Fibroblast of skin of left biceps (primary cell): Measurements from ENCODE around the gene ZNF333.
"Not testable (repeated sequence)": the region's sequence is repeated elsewhere in the genome, so short reads cannot be mapped to it uniquely, and the experiment has no call there.

Experiments used
- DNase-seq, 2 experiments: peaks; one replicate each; pipeline ENCODE4 v3.0.0-alpha.2; 2013; ENCODE audit warnings: low read depth in 2 of 2

Gene ZNF333

GRCh38 chr19:14699641-14700040 is 9.8 kb downstream of the ZNF333 start:
- DNase-seq, result no peak

DNA sequence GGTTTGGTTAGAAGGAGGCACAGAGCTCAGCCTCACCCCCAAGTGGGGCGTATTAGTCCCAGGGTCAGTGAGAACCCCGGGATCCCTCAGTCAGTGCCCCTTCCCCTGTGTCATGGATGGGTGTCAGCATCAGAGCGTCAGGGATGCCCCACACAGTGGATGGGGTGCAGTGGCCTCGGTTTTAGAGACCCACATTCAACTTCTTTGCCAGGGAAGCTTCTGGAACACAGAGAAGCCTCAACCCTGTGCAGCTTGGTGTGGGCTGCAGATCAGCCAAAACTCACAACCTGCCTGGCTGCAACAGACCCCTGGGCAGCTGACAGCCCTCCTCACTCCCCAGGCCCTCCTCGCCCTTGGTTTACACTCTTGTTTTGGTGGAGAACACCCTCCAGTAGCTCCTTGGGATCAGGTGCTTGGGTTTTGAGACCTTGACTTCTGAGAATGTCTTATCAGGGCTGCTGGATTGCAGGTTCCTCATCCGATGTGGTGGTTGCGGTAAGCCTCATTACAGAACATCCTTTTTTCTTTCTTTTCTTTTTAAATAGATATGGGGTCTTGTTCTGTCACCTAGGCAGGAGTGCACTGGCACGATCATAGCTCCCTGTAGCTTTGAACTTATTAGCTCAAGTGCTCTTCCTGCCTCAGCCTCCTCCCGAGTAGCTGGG is 11.0 kb downstream of the ZNF333 start:
- DNase-seq, result no peak

GRCh38 chr19:14703833-14704232 is 14.0 kb downstream of the ZNF333 start:
- no peak for DNase-seq

DNA sequence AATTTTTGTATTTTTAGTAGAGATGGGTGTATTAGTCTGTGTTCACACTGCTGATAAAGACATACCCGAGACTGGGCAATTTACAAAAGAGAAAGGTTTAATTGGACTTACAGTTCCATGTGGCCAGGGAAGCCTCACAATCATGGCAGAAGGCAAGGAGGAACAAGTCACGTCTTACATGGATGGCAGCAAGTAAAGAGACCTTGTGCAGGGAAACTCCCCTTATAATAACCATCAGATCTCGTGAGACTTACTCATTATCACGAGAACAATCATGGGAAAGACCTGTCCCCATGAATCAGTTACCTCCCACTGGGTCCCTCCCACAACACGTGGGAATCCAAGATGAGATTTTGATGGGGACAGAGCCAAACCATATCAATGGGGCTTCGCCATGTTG is 14.6 kb downstream of the ZNF333 start:
- no peak for DNase-seq

GRCh38 chr19:14715841-14716240 is 26.0 kb downstream of the ZNF333 start:
- no peak for DNase-seq

DNA sequence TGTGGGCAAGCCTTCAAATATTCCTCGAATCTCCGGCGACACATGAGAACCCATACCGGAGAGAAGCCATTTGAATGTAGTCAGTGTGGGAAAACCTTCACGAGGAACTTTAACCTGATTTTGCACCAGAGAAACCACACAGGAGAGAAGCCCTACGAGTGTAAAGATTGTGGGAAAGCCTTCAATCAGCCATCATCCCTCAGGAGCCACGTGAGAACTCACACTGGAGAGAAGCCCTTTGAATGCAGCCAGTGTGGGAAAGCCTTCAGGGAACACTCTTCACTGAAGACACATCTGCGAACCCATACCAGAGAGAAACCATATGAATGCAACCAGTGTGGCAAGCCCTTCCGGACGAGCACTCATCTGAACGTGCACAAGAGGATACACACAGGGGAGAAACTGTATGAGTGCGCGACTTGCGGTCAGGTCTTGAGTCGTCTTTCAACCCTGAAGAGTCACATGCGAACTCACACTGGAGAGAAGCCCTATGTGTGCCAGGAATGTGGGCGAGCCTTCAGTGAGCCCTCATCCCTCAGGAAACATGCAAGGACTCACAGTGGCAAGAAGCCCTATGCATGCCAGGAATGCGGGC is 28.8 kb downstream of the ZNF333 start:
- no peak for DNase-seq

DNA sequence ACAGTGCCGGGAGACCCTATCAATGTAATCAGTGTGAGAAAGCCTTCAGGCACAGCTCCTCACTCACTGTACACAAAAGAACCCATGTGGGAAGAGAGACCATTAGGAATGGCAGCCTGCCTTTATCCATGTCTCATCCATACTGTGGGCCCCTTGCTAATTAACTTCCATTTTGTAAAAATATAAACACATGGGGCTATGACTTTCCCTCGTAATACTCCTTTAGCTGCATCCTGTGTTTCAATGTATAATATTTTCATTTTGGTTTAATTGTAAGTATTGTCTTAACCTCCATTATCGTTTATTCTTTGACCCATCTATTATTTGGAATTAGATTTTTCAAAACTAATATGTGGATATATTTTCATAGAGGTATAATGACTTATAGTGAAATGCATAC is 29.3 kb downstream of the ZNF333 start:
- DNase-seq, result no peak

DNA sequence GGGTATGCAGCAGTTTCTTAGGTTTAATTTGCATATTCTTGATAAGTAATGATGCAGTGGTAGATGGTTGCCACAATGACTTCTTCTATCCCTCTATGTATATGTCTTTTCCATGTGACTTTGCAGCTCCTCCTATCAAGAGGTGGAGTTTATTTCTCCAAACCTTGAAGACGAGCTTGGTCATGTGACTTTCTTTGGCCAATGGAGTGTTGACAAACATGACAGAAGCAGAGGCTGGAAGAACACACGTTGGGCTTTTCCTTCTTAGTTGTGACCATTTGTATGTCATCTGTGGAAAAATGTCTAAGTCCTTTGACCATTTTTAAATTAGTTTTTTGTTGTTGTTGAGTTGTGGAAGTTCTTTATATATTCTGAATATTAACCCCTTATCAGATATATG is 32.3 kb downstream of the ZNF333 start:
- no peak for DNase-seq

DNA sequence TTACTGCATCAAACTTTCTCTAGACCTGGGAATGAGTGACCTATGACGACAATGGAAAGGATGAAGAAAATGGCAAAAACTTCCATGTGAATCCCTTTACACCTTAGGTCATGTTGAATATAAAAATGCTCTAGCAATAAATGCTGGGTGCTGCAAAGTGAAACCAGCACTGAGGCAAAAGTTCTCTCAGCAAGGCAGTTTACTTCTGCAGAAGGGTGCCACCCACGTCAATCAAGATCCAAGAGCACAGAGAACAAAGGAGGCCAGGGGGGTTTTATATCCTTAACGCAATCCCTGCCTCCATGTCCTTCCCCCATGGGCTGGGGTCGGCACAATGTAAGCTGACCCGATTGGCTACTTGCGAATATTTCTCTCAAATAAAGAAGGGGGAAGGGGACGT is 38.7 kb downstream of the ZNF333 start:
- no peak for DNase-seq

GRCh38 chr19:14731200-14731599 is 41.4 kb downstream of the ZNF333 start:
- no peak for DNase-seq

DNA sequence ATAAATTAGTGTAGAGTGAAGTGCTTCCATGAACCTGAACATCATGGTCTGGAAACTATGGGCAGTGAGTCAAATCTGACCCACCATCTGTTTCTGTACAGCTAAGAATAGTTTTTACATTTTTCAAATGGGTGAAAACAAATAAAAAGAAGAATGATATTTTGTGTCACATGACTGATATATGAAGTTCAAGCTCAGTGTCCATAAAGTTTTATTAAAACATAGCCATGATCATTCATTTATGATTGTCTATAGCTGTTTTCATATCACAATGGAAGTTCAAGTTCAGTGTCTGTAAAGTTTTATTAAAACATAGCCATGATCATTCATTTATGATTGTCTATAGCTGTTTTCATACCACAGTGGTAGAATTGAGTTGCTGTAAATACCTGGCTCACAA is 42.7 kb downstream of the ZNF333 start:
- DNase-seq, result no peak

DNA sequence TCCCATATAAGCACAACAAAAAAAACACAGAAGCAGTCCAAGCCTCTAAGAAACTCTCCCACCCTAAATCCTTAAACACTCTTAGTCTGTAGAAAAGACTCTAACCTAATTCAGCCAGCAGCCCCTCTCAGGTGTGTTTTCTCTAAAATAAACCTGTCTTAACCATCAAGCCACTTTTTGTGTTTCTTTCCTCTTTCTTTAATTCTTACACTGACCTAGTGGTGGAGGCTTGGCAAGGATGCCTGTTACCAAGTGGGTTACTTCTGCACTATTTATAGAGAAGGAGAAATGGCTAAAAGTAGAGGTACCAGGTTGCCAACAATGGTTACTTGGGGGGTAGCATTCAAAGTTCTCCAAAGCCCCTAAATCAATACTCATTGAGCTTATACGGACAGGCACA is 43.7 kb downstream of the ZNF333 start:
- no peak for DNase-seq

DNA sequence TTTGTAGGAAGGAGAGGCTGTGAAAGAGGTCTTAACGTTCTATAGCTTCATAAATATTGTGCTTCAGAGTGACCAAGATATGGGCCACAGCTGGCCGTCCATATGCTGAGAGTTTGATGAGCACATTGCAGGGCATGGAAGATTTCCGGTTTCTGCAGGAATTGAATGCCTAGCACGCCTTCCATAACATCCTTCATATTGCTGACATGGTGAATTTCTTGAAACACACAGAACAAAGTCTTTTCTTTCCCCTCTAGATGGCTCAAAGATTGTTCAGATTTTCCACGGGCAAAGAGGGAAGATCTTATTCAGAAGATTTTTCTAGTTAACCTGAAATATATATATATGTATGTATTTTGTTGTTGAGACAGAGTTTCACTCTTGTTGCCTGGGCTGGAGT is 46.1 kb downstream of the ZNF333 start:
- DNase-seq, result no peak

- no peak for DNase-seq
These were observed 57.0 kb downstream of the ZNF333 start for GRCh38 chr19:14746886-14747285.

GRCh38 chr19:14748601-14749000 is 58.8 kb downstream of the ZNF333 start:
- no peak for DNase-seq

- DNase-seq, result no peak
These were observed 69.0 kb downstream of the ZNF333 start for GRCh38 chr19:14758816-14759215.

DNA sequence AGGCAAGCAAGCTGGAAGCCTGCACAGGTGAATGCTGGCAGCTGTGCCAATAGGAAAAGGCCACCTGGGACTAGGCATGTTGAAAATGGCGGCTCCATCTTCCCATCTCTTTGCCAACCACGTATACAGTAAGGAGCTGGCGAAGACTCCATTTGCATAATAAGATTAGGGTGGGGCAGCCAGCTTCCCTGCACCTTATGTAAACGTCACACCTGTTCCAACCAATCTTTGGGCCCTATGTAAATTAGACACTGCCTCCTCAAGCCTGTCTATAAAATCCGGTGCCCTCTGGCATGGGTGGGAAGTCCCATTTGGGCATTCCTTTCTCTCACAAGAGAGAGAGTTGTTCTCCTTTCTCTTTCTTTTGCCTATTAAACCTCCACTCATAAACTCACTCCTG is 71.8 kb downstream of the ZNF333 start:
- DNase-seq, result no peak

DNA sequence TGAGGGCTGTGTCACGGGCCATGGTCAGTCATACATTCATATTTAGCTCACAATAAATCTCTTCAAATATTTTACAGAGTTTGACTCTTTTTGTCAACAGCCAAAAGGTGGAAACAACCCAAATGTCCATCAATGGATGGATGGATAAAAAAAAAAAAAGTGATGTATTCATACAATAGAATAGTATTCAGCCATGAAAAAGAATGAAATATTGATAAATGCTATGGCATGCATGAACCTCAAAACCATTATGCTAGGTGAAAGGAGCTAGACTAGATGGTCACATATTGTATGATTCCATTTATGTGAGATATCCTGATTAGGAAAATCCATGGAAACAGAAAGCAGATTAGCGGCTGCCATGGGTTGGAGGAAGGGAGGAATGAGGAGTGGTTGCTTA is 72.3 kb downstream of the ZNF333 start:
- no peak for DNase-seq

DNA sequence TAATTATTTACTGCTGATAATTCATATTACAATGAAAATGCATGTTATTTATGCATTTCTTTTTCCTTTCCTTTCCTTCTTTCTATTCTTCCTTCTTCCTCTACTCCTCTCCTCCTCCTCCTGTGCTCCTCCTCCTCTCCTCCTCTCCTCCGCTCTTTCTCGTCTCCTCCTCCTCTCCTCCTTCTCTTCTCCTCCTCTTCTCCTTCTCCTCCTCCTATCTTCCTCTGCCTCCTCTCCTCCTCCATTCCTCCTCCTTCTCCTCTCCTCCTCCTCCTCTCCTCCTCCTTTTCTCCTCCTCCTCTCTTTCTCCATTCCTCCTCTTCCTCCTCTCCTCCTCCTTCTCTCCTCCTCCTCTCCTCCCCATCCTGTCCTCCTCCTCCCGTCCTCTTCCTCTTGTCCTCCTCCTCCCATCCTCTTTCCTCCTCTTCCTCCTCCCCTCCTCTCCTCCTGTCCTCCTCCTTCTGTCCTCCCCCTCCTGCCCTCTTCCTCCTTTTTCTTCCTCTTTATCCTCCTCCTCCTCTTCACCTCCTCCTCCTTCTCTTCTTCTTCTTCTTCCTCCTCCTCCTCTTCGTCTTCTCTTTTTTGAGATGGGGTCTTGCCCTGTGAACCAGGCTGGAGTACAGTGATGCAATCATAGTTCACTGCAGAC is 73.8 kb downstream of the ZNF333 start:
- no peak for DNase-seq

DNA sequence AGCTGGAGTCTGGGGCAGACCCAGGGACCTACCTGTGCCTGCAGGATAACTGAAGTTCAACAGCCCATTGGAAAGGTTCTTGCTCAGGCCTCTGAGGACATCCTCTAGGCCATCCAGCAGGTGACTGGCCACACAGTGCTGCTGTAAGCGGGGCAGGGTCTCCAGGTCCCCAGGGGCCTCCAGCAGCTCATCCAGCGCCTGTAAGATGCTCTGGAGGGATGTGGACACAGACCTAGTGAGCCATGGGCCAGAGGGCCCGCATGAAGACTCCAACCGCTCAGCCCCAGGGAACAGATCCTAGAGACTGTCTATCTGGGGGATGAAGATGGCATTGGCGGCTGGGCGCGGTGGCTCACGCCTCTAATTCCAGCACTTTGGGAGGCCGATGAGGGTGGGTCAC is 74.6 kb downstream of the ZNF333 start:
- no peak for DNase-seq

- not testable (repeated sequence) for DNase-seq
These were observed 75.6 kb downstream of the ZNF333 start for GRCh38 chr19:14765403-14765802.

GRCh38 chr19:14765841-14766240 is 76.0 kb downstream of the ZNF333 start:
- not testable (repeated sequence) for DNase-seq

GRCh38 chr19:14767466-14767971 is 77.7 kb downstream of the ZNF333 start:
- no peak for DNase-seq
